ELF-1 (cell line): ENCODE data around the gene PRDM11.

Experiments used
- DNase-seq: peaks from one replicate; pipeline ENCODE4 v3.0.0-alpha.2; 2016; ENCODE audit warnings: low read depth, low spot score

PRDM11 gene

DNA sequence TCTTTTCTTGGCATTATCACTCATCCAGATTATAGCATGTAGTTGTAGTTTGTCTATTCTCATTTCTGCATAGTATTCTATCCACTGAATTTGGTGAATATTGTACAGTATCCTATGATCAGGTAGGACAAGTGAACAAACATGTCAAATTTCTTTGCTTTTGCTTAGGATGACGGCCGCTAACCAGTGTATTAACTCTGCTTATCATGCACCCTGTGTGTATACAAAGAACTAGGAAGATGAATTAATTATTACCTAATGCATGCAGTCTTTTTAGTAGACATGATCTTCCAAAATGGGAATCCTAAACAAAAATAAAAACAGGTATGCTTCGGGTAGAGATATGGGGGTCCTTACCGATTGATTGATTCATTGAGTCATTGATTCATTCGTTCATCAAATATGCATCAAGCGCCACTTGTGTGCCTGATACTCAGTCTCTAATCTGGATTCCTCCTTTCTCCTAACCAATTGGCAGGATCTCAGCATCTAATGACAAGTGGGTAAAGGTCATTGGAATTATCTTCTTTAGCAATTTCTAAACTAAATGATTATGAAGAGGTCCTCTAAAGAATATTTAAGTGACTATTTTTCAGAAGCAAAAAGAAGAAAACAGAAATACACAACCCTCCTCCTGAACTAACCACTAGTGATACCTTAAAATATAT, 27.9 kb downstream of the PRDM11 start:
- no peak for DNase-seq

- no peak for DNase-seq
Measured at GRCh38 chr11:45174963-45175362, 28.5 kb downstream of the PRDM11 start.

GRCh38 chr11:45176996-45177395, 30.6 kb downstream of the PRDM11 start:
- no peak for DNase-seq

DNA sequence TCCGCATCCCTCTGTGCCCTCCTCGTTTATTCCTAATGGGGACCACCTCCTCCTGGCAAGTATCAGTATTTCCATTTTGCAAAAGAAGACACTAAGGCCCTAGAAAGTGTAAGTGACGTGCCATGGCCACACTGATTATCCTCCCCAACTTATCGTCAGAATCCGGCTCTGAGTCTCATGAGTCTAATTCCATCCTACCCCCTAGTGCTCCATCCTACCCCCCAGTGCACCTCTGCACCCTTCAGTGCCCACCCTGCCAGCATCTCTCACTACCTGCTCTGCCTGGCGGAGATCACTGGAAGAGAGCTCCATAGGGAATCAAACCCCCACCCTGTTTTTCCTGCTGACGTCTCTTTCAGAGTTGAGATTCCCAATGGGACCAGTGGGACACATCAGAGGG, 31.8 kb downstream of the PRDM11 start:
- no peak for DNase-seq

DNA sequence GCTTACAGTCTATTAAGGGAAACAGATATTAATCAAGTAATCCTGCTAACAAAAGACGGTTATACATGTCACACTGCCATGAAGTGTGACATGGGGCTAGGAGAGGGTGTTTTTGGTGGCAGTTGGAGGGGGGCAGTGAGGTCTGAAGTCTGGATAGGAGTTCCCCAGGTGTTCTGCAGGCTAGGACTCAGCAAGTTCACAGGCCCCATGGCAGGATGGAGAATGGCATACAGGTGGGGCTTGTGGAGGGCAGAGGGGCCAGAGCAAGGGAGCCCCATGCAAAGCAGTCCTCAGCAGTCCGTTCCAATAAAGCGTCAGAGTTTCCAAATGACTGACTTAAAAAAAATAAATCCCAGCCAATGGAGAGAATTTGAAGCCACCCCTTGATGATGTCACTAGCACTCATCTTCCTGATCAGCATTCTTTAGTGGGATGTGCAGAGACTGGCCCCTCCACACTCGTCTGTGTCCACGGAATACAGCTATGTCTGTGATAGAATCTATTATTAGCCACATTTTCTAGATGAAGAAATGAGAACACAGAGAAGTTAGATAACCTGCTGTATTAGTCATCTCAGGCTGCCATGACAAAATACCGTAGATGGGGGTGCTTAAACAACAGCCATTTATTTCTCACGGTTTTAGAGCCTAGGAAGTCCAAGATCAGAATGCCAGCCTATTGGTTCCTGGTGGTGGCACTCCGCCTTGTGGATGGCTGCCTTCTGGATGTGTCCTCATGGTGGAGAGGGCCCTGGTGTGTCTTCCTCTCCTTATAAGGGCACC, 32.6 kb downstream of the PRDM11 start:
- DNase-seq, result no peak

DNA sequence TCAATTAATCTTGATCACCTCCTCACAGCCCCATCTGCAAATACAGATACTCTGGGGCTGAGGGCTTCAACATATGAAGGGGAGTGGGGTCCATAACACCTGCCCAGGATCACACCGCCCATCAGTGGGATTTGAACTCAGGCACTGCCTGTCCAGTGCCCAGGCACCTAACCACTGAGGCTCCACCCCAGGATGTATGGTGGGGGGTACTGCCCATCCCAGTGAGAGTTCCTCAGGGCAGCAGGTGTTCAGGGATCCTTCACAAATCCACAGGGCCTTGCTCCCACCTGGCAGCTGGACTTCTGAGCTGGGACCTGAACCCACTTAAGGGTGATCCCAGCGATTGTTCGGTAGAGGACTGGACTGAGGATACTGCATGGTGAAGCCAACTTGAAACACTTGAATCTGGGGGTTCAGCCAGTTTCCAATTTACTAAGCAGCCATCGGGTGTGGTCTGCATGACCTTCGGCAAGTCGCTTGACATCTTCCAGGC, 33.3 kb downstream of the PRDM11 start:
- DNase-seq, result no peak

- peak; percentile 68 for DNase-seq
Measured at GRCh38 chr11:45180179-45180847, 33.9 kb downstream of the PRDM11 start.

- peak; percentile 37 for DNase-seq
Measured at GRCh38 chr11:45180848-45181192, 34.4 kb downstream of the PRDM11 start.

GRCh38 chr11:45181193-45181888, 34.9 kb downstream of the PRDM11 start:
- DNase-seq, result peak; percentile 18

GRCh38 chr11:45181889-45182550, 35.6 kb downstream of the PRDM11 start:
- DNase-seq, result no peak

DNA sequence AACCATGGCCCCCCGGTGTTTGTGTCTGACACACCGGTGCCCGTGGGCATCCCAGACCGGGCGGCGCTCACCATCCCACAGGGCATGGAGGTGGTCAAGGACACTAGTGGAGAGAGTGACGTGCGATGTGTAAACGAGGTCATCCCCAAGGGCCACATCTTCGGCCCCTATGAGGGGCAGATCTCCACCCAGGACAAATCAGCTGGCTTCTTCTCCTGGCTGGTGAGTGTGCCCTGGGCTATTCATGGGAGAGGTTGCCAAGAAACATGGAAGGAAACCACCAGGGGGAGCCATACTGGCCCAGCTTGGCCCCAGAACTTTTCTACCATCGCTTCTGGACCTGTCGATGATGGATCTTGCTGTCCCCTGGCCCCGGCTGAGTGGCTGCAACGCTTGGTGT, 36.5 kb downstream of the PRDM11 start:
- peak; percentile 47 for DNase-seq

DNA sequence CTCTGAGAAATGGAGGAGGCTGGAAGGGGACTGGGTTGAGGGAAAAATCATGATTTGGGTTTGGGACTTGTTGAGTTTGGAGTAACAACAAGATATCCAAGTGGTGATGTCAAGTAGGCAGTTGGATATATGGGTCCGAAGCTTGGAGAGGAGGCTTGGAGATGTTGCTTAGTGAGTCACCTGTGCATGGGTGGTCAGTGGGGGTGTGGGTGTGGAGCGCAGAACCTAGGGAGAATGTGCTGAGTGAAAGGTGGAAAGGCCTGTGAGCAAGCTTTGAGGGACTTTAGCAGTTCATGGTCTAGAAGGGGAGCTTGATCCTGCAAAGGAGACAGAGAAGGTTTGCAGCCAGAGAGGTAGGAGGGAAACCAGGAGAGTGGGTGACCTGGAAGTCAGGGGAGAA, 38.2 kb downstream of the PRDM11 start:
- DNase-seq, result no peak

DNA sequence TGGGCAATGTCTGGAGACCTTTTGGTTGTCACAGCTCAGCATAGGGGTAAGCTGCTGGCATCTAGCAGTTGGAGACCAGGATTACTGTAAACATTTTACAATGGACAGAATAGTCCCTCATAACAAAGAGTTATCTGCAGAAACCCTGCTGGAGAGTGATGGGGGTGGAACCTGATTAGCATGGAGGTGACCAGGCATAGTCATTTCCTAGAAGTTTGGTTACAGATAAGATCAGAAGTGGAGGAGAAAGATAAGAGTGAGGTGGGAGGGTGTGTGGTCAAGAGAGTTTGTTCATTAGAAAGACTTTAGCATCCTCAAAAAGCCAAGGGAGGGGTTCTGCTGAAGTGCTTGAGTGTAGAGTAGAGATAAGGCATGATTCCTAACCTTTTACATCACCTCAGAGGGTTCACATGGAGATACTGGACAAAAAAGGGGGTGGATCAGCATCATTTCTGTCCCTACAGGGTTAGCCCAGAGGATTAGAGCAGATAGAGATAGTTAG, 38.8 kb downstream of the PRDM11 start:
- peak; percentile 52 for DNase-seq

GRCh38 chr11:45187375-45187774, 40.9 kb downstream of the PRDM11 start:
- no peak for DNase-seq

DNA sequence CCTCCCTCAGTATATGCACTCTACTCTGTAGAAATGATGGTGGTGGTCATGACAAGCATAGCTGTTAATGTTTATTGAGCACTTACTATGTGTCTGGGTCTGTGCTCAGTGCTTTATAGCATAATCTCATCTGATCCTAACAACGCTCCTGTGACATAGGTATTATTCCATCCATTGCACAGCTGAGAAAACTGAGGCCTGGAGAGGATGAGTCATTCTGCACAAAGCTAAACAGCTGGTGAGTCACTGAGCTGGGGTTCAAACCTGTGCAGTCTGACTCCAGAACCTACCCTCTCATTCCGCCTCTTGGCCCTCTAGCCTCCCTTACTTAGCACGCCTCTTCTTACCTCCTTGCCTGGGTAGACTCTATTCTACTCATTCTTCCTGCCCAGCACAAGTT, 41.7 kb downstream of the PRDM11 start:
- DNase-seq, result no peak

DNA sequence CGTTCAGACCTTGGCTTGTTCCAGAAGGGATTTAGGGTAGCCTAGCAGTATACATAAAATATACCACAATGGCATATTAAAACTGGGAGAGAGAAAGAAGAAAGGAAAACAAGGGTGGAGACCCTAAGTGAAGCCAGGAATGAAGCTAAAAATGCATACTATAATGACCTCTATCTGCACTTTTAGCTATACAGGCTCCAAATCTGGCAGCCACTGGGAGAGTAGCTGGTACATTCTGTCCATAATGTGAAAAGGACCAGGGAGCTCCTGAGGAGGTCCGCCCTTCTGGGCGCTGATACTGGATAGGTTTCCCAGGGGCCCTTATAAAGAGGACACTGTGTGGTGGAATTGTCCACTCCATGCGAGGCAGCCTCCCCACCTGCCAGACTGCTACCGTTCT, 42.8 kb downstream of the PRDM11 start:
- DNase-seq, result no peak

- no peak for DNase-seq
Measured at GRCh38 chr11:45193695-45194094, 47.3 kb downstream of the PRDM11 start.

DNA sequence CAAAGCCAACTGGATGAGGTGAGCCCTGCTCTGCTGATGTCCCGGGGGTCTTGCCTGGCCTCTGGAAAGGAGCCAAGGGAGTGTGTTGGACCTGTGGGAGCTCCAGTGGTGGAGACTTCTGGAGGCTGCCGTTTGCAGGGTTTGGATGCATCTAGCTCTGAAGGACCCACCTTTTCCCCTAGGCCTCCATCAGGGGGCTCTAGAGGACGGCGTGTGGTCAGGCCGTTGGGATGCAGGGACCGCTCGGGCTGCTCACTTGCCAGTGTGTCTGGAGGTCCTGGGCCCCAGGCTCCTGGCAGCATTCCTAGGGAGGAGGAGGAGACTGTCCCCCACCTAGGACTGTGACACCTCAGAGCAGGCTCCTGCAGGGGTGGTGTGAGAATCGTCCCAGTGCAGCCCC, 58.3 kb downstream of the PRDM11 start:
- peak; percentile 30 for DNase-seq

GRCh38 chr11:45205978-45206377, 59.5 kb downstream of the PRDM11 start:
- no peak for DNase-seq

GRCh38 chr11:45208135-45208534, 61.7 kb downstream of the PRDM11 start:
- no peak for DNase-seq
